Activated naive CD4-positive, alpha-beta T cell treated with Interleukin-2 at 50 U/mL for 16 hours (primary cell): ENCODE data around the gene AIFM3.

ENCODE experiments used
- DNase-seq: peaks from one replicate; pipeline ENCODE4 v3.0.0-alpha.2; 2020

The AIFM3 gene

DNA sequence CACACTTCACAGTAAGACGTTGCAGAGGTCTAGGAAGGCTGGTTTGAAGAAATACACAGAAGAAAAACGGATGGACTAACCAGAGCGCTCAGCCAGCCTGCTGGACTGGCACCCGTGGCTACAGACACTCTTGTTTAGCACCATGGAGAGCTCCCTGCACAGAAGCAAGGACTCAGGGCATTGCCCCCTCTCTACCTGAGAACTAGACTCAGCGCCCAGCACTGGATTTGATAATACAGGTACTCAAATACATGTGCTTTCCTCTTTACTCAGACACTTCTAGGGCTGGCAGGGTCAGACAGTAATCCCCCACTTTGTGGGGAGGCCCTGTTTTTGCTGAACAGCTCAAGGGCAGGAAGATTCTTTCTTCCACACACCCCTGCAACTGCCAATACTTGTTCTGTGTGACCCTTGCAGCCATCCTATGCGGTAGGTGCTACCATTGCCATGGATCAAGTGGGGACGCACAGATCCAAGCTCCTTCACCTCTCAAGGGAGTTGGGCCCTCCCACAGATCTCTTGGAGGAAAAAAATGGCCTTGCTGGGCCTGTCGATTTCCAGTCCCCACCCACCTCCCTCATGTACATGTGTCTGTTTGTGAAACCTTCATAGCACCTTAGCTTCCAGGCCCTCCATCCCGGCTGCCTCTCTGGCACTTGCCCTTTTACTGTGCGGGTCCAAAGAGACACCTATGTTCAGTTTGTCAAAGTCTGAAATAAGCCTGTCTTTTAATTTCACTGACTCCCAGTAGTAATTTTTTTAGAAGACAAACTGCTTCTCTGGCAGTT, 42.8 kb downstream of the AIFM3 start:
- no peak for DNase-seq

DNA sequence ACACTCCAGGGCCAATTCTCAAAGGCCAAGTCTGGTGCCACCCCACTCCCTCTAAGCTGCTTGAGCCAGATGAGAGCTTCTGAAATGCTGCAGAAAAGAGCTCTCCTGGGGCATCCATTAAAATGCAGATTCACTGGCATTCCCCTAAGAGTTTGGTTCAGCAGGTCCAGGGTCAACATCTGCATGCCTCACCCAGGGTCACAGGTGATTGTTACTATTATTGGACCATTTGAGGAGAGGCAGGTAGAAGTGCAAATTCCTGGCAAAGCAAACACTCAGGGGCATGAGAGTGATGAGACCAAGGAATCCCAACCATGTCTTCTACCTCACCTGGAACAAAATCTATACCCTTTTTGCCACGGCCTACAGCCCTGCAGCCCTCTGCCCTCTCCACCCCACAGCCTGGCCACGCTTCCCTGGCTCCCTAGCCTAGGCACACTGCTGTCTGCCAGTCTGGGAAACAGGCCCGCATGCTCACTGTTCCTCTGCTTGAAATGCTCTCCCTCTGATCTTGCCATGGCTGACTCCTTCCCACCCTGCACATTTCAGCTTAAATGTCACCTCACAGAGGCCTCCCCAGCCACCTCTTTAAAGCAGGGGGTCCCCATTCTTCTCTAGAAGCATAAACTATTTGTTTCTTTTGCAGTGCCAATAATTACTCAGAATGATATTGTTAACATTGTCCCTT, 43.5 kb downstream of the AIFM3 start:
- no peak for DNase-seq

- DNase-seq = no peak
Measured at GRCh38 chr22:21012446-21013407, 45.7 kb downstream of the AIFM3 start.

DNA sequence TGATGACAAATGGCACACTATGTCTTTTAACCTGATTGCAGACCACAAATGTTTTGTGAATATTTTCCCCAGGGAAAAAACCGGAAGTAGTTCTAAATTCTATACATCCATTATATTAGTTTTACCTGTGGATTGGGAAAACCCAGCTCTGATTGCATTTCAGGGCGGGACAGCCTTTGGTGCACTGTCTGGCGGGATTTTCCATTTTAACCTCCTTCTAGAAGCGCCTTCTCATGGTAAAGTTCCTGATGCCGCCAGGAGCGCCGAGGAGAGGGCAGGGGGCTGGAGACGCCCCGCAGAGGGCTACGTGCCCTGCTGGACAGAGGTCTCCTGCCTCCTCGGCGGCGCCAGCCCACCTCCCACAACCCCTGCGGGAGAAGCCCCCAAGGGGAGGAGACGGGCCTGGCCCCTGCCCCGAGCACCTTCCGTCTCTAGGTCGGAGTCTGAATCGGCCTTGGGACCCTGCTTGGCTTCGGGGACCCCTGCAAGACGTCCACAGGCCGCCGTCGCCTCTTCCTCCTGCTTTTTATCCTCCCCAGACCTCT, 46.7 kb downstream of the AIFM3 start:
- no peak for DNase-seq

- DNase-seq = peak; percentile 87
Measured at GRCh38 chr22:21014202-21014725, 47.2 kb downstream of the AIFM3 start.

- DNase-seq = no peak
Measured at GRCh38 chr22:21014726-21015465, 47.8 kb downstream of the AIFM3 start, which contains the start of gene P2RX6. TSS of gene P2RX6 (plus strand) at chr22:21015165. CDS start at chr22:21015175, 10 bp downstream.

DNA sequence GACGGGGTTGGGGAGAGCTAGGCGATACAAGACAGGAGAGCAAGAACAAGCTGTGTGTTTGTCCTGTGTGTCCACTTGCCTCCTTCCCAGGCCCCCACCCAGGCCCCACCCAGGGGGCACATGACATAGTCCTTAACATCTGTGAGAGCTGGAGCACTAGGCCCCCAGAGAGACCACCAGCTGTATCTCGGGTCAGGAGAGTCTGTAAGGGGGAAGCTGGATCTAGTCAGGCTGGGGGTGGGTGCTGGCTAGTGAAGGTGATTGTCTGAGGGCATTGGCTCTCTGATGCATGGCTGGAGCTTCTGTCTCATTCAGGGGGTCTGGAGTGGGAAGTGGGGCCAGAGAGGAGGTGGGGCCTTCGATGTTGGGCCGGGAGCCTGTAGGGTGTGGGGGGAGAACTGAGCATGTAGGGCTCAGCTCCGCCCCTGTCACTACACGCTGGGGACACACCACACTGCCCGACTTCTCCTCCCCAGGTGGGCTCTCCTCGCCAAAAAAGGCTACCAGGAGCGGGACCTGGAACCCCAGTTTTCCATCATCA, 48.5 kb downstream of the AIFM3 start:
- no peak for DNase-seq

- DNase-seq = no peak
Measured at GRCh38 chr22:21016644-21017420, 49.8 kb downstream of the AIFM3 start.

- no peak for DNase-seq
Measured at GRCh38 chr22:21018314-21018713, 51.3 kb downstream of the AIFM3 start.

GRCh38 chr22:21020802-21021429, 53.9 kb downstream of the AIFM3 start:
- no peak for DNase-seq

DNA sequence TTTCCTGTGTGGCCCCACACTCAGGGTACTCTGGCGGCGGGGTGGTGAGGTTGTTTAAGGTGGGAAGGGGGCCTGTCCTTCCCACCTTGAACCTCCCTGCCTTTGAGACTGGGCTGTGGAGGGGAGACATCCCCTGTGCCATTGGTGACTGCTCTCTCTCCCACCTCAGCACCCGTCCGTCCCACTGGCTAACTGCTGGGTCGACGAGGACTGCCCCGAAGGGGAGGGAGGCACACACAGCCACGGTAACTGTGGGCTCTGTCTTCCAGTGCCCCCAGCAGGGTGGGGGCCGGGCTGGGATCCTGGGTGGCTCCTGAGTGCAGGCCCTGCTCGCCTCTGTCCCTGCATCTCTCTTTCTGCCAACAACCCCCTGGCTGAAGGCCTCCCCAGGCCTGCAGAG, 55.5 kb downstream of the AIFM3 start:
- DNase-seq = no peak

GRCh38 chr22:21022955-21023614, 56.0 kb downstream of the AIFM3 start:
- no peak for DNase-seq

GRCh38 chr22:21025266-21025665, 58.2 kb downstream of the AIFM3 start:
- no peak for DNase-seq

DNA sequence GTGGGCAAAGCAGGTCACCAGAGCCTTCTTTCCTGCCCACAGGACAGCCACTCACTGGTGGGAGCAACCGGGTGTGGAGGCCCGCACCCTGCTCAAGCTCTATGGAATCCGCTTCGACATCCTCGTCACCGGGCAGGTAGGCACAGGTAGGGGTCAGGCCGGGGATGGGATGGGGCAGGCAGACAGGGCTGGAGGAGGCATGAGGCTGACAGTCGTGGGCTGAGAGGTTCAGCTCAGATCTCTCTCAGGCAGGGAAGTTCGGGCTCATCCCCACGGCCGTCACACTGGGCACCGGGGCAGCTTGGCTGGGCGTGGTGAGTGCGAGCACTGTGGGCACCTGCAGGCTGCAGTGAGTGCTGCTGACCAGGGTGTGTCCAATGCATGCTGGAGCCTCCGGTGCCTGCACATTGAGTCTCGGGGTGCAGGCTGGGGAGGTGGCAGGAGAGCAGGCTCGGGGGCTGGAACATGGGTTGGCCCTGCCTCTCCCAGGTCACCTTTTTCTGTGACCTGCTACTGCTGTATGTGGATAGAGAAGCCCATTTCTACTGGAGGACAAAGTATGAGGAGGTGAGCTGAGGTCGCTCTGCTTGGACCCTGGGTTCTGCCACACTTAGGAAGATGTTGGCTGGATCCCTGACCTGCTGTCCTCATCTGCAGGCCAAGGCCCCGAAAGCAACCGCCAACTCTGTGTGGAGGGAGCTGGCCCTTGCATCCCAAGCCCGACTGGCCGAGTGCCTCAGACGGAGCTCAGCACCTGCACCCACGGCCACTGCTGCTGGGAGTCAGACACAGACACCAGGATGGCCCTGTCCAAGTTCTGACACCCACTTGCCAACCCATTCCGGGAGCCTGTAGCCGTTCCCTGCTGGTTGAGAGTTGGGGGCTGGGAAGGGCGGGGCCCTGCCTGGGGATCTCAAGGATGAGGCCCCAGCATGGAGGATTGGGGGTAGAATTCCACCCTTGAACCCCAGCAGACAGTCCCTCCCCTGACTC, 59.0 kb downstream of the AIFM3 start:
- DNase-seq = no peak

- no peak for DNase-seq
Measured at GRCh38 chr22:21026783-21027692, 60.0 kb downstream of the AIFM3 start.

- no peak for DNase-seq
Measured at GRCh38 chr22:21028277-21029251, 61.5 kb downstream of the AIFM3 start.
